PFSK-1 (cell line): ENCODE measurements around the gene CACNA1C.

Source experiments
- POLR2AphosphoS5 ChIP-seq: IDR thresholded peaks from 2 replicates; pipeline ENCODE4 v1.6.1; 2012; ENCODE audit warnings: low read depth, mild to moderate bottlenecking, control low read depth, low read length, moderate library complexity
- REST ChIP-seq, 2 experiments: IDR thresholded peaks; 2 replicates each; pipeline versions ENCODE4 v1.6.1 to v1.8.0; 2011 to 2012; ENCODE audit warnings: low read depth in 2 of 2, low read length in 2 of 2, control low read depth in 1 of 2, inconsistent platforms in 1 of 2, mild to moderate bottlenecking in 1 of 2, moderate library complexity in 1 of 2; ENCODE audit not compliant: insufficient read depth in 1 of 2
- SIN3A ChIP-seq: IDR thresholded peaks from 2 replicates; pipeline ENCODE4 v1.6.1; 2012; ENCODE audit warnings: mild to moderate bottlenecking, low read length, moderate library complexity, borderline replicate concordance; ENCODE audit not compliant: insufficient read depth

GRCh38 chr12:2289525-2289924, 236.7 kb downstream of the CACNA1C start:
- TF ChIP-seq POLR2AphosphoS5: no peak
- no peak for TF ChIP-seq REST (IDR thresholded peaks at IDR 0.05; ENCODE audit: insufficient read depth in 1 of 2, low read depth in 2 of 2, low read length in 2 of 2)
- TF ChIP-seq SIN3A: no peak
